ENCODE data around the gene ADCYAP1.
A peak's percentile ranks its signal among the peaks of the same experiment; 100 is the strongest.

Gene ADCYAP1

DNA sequence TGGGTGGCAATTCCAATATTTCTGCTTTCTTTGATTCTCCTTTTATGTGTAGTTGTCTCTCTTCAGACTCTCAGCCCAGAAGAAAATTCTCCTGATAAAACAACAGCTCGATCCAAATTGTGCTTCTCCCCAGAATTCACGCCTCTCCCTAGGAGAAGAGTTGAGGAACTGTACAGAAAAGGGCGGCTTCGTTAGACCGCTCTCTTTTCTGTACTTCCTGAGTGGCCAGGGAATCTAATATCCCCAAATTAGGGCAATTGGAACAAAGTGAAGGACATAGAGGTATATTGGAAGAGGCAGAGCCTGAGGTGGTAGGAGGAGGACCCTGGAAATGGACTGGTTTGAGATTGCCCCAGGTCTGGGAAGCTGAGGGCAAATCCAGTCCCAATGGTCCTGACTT lies 5.6 kb downstream of the ADCYAP1 start:
- DNase-seq, result no peak

DNA sequence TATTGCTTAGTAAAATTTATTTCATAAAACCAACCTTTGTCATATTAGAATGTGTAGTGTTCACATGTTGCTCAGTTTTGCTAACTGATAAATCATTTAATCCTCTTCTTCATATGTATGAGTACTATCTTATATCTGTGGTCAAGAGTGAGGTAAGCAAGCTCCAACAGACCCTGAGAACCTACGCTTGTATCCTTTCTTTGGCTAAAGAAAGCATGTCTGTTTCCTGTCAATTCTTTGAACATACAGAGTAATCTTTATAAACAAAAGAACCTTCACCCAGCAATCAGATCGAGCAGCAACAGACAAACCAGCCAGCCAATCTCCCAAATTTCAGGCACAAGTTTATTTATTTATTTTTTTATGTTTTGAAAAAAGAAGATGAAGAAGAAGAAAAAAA lies 6.4 kb downstream of the ADCYAP1 start:
- DNase-seq, result no peak

DNA sequence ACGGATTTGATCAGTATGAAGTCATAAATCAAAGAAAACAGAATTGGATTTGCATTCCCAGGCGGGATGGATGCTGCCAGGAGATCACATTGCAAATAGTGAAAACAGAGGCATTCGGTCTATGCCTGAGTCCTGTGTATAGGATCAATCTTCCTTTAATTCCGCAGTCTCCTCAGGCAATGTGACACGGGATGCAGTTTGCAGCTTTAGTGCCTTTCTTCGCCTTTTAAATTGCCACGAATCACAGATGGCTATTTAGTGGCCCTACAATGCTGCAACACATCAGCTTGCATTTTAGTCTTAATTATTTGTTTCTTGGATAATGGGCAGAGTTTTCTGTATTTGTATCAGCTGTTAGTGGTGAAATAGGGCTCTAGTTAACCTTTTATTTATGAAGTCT lies 6.8 kb downstream of the ADCYAP1 start:
- no peak for DNase-seq

DNA sequence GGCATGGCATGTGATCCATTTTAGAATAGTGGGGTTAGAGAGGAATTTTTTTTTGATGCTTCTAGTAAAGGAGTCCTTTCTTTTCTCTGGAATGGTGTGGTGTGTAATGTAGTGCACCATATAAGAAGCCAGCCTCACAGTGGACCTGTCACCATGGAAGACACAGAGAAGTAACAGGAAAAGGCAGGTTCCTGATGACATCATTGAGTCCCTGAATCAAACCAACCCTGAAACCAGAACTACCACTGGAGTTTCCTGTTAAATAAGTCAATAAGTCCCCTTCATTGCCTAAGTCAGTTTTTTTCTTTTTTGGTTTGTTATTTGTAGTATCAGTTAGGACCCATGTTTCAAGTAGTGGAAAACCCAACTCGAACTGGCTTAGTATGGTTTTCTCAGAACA lies 11.9 kb downstream of the ADCYAP1 start:
- no peak for DNase-seq

DNA sequence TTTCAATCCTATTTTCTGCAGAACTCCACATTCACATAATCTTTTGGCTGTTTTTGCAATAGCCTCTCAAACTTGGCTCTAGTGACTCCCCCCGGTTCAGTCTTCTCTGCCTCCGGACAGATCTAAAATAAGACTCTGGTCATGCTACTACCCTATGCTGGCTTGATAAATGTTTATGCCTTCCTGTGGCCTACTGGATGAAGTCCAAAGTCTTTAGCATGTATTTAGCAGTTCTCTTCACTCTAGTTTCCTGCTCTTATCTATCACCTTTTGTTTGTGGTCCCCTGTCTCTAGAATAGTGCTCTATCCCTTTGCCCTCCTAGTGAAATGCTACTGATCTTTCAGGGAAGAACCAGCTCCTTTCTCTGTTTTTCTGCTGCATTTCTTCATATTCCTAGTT lies 14.4 kb downstream of the ADCYAP1 start:
- DNase-seq, result no peak

DNA sequence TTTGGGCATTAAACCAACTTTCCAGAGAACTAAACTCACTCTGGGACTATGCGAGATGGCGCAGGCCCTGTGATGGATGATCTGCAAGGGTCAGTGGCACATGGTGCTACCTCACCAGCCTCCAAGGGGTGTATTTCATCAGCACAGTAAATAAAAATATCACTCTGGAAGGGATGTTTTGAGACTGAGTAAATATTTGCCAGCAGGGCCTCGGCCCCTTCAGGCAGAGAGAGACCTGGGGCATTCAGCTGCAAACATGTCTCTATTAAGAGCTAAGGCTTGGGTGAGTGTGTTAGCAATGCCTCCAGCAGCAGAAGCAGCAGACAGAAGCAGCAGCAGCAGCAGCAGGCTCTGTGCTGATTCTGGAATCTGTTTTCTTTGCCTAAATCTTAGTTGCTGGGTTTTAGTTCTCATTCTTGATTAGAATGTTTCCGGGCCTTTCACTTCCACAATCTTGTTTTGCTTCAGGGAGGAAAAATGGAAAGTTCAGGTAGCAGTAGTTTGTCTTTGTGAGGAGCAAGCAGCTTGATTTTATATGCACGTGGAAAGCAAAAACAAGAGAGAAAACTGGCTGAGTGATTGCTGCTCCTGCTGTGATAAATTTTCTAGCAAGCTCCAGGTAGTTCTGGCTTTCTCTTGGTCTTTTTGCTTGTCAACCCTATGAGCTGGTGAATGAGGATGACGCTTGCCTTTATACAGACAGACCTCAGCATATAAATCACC lies 18.6 kb downstream of the ADCYAP1 start:
- peak; percentile 67 for DNase-seq

DNA sequence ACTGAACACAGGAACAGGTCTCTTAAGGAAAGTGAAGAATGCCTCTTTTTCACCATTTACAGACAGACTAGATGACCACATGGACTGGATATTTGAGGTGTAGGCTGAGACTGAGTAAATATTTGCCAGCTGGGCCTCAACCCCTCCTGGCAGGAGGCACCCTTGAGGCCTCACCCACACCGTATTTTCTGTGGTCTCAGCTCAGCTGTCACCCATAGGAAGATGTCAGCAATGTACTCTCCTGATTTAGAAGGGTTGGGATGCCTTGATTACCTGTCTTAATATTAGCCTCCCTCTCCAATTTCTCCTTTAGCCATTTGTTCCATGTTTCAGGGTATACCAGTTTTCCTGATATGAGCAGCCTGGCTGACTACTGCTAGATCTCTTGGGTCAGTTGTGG lies 20.3 kb downstream of the ADCYAP1 start:
- DNase-seq, result no peak

DNA sequence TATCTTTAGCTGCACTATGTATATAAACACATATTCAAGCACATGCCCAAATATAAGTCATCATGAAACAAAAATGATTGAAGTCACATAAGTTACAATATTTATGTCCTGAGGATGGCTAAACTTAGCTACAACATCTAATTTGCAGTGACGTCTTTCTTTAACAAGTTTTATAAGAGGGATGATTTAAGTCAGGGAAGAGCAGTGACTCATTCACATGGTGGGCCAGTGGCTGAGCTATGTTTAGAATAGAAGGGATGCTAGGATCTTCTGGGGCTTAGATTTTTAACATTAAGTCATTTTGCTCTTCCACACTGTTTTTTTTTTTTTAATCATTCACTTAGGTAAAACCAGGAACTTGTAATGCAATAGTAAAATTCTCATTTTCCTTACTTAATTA lies 22.3 kb downstream of the ADCYAP1 start:
- DNase-seq, result no peak

DNA sequence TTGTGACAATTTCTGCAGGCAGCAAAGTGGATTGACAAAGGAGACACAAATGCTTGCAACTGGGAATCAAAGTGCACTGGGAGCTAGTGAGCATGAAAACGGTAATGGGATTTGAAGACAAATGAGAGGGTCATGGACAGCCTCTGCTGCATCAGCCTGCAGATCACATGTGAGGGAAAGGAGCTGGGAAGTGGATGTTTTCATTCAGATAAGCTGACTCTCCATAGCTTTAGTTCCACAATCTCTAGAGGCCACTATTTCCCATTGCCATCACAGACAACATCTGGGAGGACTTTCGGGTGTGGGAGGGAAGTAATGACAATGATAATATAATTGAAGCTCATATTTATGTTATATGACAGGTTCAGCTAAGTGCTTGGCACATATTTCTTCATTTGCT lies 28.4 kb downstream of the ADCYAP1 start:
- no peak for DNase-seq

DNA sequence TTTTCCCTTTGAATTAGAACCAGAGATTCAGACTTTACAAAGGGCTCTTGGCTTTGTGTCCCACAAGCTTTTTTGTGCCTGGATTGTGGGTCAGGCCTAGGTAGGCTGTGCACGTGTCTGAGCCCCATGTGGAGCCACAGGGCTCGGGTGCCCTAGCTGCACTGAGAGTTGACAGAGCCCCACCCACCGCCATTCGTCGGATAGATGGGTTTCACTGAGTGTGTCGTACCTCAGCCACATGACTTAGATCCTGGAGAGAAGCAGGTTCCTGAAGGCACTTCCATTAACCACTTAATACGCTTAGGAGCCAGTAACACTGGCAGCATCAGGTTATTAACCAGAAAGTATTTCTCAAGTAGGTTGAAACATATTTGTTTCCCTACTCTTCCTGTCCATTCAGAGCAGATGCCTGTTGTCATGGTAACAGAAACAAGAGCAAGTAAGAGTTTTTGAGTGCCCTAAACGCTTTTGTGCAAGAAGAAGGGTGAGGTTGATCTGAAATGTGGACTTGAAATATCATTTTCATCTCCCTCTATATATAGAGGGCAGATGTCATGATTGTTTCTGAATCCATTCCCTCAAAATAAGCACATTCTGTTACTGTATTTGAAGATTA lies 30.0 kb downstream of the ADCYAP1 start:
- peak; percentile 21 for DNase-seq

DNA sequence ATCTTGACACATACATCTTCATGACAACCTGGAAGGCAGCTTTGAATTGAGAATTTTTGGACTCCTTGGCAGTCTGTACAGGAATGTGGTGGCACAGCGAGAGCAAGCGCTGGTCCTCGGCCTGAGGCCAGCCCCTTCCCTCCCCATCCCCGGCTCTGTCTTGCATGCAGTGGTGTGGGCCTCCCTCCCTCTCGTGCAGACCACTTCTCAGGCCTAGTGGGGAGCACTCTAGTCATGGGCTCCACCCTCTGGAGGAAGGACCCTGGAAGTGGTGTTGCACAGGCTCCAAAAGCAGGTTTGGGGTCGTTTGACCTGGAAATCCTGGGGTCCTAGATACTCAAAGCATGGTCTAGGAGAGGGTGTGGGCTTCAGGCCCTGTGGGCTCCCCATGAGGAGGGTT lies 32.3 kb downstream of the ADCYAP1 start:
- no peak for DNase-seq

DNA sequence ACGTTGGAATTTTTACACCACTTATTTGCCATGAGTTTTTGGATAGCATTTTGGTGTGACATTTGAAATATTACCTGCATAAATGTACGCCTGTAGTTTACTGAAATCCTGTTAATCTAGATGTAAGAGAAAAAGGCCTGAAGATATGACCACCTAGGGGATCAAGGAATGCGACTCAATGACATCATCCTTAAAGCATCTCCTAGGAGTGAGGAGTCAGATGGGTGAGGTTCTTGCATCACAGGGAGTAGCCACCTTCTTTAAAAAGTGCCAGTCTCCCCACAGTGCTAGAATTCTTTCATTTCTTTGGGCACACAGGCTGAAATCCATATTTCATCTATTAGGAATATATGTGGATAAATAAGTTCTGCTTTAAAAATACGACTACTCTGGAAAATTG lies 34.5 kb downstream of the ADCYAP1 start:
- DNase-seq, result no peak

DNA sequence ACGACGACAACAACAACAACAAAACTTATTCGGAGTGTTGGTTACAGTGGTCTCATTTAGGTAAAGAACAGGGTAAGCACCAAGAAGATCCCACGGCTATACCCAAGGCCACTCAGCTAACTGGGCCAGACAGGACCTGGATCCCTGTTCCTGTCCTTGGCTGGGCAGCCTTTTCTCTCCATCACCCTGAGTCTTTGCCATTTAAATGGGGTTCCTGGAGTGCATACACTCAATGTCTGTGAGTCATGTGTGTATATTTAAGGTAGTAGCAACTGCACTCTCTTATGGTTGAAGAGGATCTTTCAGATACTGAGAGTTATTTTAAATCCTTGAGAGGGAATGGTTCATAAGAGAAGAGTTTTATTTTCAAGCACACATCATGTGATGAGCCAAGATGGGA lies 35.3 kb downstream of the ADCYAP1 start:
- DNase-seq, result no peak

DNA sequence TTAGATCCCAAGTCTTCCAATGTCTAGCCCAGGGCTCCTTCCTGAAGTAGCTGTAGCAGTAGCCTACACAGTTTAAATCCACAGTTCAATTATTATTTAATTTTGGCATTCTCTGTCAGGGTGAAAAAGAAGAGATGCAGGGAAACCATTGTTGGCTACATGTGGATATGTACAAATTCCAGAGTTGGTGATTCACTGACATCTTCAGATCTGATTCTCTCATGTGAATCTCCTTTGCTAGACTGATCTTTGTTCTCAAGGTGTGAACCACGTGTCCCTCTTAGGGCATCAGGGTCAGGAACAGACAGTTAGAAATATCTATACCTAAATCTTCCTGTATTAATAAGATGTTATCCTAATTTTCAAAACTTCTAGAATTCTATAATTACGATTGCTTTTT lies 36.7 kb downstream of the ADCYAP1 start:
- no peak for DNase-seq

DNA sequence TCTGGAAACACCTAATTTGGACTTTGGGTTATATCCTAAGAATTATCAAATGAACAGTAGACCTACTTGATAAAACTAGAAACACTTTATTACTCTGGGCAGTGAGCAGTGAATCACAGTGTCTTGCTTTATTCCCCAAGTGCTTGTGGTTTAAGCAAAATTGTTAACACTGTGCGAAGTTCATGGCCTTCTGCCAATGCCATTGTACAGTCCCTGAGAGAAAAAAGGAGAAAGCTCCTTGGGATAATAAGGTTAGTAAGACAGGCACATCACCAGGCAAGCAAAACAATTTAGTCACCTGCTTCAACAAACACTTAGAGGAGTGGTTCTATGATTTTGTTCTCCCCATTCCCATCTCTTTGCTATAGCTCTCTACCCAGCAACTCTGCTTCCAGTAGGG lies 39.8 kb downstream of the ADCYAP1 start:
- DNase-seq, result no peak

DNA sequence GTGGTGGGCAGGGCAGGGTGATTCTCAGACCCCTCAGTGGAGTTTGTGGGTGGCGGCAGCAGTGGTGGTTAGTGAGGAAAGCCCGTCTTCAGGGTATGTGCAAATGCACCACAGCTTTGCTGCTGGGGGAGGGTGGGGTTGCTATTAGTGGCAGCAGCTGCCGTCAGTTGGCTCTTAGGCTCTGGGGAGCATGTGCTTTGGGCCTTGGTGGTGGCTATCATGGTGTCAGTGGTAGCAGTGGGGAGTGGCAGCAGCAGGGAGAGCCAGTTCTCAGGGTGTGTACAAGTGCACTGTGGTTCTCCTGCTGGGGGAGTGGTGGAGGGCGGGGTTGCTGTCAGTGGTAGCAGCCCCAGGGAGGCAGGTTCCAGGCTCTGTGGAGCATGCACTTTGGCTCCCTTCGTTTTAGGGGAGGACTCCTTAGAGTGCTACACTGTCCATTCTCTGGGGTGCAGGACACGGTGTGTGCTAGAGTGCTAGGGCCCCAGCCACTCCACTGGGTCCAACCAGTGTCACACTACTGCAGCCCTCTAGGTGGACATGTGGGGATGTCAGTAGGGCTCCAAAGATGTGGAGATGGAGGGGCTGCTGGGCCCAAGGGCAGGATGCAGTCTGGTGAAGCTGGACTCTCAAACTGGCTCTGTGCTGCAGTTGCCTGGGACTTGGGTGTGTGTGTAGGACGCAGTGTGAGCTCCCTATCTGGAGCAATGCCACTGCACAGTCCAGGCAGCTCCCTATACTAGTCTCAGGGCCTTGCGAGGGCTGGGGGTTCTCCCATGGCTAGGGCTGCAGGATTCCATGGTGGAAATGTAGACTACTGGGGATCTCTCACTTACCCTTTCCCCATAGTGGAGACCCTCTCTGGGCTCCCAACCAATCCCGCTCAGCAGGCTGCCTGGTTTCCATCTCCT lies 45.3 kb downstream of the ADCYAP1 start:
- no peak for DNase-seq

DNA sequence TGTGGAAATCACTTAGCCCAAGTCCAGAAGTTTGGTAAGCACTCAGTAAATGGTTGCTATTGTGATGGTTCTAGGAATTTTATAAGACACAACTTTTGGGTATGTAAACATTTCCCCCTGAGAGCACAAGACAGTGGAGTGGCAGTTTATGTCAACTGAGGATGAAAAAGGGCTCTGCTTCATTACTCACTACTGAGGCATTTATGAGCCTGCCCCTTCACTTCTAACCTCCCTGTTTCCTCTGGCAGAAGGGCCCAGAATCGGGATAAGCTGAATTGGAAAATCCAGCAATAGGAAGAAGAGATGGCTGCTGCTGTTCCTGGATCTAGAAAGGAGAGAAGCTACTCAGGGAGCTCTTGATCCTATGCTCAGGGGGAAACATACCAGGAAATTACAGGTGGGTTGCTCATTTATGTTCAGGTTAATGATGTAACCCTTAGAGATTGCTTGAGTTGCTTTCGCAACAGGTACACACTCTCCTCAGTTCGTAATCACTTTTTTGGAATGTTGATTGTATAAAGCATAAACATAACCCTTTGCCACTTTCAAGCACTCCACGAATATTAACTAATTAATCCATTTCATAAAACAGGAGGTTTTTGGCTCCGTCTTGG lies 46.3 kb downstream of the ADCYAP1 start:
- DNase-seq, result no peak

DNA sequence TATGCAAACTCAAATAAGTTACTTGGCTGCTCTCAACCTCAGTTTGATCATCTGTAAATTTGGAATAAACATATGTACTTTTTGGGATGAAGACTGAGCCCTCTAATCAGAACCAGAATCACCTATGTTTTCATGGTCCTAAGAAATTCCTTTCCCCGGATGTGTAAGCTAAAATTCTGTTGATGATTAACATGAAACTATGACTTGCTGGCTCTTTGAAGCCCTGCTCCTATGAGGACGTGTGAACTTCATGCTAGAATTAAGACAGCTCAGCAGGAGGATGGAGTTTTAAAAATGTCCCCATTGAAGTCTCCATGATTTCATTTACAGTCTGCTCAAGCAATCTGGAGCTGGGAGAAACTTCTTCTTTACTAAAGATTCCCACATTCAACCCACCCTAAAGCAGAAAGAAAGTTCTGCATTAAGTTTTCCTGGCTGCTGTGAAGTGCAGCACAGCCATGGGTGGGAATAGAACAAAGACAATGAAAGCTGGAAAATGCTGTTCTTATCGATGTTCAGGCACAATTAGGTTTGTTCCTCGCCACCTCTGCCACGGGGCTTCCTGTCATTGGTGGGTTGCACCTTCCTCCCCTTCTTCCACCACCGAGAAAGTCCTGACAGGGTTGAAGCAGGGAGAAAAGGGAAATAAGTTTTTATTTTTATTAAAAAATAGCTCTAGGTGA lies 50.9 kb downstream of the ADCYAP1 start:
- no peak for DNase-seq

DNA sequence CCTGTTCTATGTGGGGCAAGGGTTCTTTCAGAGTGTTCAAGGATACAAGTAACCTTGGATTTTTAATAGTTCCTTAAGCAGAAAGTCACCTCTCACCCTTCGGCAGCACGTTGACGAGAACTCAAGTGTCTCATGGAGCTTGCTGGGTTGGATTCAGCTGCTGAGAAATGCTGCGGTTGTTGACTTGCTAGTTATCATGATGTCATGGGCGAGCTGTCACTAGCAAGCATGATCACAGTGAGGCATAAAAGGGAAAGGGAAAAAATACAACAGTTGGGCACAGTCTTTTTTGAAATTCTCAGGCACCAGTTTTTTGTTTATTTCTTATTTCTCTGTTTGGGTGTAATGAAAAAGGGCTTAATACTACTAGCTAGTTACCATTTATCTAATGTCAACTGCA lies 53.2 kb downstream of the ADCYAP1 start:
- no peak for DNase-seq

DNA sequence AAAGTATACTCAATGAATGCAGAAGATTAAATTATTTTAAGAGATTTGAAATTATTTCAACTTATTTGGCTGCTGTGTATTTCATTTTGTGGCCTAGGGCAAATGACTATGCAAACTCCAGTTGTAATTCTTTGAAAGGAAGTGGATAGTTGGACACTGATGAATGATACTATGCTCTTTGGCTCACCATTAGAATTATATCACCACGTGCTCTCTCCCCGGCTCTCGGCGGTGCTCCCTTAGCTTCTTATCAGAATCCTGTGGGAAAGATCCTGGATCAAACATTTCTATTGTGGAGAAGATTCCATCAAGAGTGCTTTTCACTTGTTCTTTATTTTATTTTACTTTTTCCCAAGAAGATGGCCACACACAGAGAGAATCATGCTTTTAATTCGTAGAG lies 55.2 kb downstream of the ADCYAP1 start:
- DNase-seq, result no peak
